Measurements from ENCODE around the gene MUC15.

GRCh38 chr11:26549176-26549575 lies 22.9 kb downstream of the MUC15 start:
- TF ChIP-seq CTCF (IDR thresholded peaks at IDR 0.05 in 8 of 11, conservative IDR thresholded peaks at IDR 0.05 in 3 of 11): no peak
- TF ChIP-seq POLR2A (IDR thresholded peaks at IDR 0.05): no peak
